MM.1S (cell line): ENCODE measurements around the gene PPP1R3E.
A peak's percentile ranks its signal among the peaks of the same experiment; 100 is the strongest.

ENCODE experiments used
- CTCF ChIP-seq: fragments of 300-600 bp; sonication (generic); IDR thresholded peaks from 2 replicates; pipeline ENCODE4 v1.5.1; 2016; ENCODE audit warnings: antibody characterized with exemption, low read length, mixed read lengths
- EZH2 ChIP-seq: fragments of 300-600 bp; sonication (generic); optimal IDR thresholded peaks from 2 replicates; pipeline ENCODE3; 2017; ENCODE audit warnings: low read depth, mild to moderate bottlenecking, antibody characterized with exemption, low read length, mixed read lengths
- EZH2phosphoT487 ChIP-seq: fragments of 300-600 bp; sonication (generic); IDR thresholded peaks from 2 replicates; pipeline ENCODE4 v1.6.1; 2018; ENCODE audit warnings: antibody characterized with exemption, low read length

DNA sequence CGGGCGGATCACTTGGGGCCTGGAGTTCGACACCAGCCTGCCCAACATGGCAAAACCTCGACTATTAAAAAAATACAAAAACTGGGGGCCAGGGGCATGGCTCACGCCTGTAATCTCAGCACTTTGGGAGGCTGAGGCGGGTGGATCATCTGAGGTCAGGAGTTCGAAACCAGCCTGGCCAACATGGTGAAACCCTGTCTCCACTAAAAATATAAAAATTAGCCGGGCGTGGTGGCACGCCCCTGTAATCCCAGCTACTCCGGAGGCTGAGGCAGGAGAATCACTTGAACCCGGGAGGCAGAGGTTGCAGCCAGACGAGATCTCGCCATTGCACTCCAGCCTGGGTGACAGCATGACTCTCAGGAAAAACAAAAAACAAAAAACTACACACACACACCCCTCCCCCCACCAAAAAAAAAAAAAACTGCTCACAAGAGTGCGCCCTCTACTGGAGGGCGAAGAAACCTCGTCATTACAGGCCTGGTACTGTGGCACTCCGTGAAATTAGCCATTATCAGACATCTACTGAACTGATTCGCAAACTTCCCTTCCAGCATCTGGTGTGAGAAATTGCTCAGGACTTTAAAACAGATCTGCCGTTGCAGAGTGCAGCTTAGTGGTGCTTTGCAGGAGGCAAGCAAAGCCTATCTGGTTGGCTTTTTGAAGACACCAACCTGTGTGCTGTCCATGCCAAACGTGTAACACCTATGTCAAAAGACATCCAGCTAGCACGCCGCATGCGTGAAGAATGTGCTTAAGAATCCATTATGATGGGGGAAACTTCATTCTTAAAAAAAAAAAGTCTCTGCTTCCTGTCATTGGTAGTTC lies 7.7 kb downstream of the PPP1R3E start:
- TF ChIP-seq CTCF (peak; percentile 57), EZH2 (no peak), EZH2phosphoT487 (no peak)
